H1 (cell line): Measurements from ENCODE around the gene NDUFA8. TPM values are rescaled to one million over a fixed set of nuclear protein-coding genes. Genes with fewer than 3 reads are reported as not detected.

Experiments used
- CTCF ChIA-PET: fragments of 300-600 bp; sonication (Branson Sonifier 250); formaldehyde crosslinking; loops from one replicate; lab custom pipeline; 2021; ENCODE audit not compliant: partially characterized antibody; lab: Charles Lee
- POLR2A ChIA-PET: fragments of 300-600 bp; sonication (Branson Sonifier 250); formaldehyde crosslinking; loops from one replicate; lab custom pipeline; 2021; ENCODE audit warnings: inconsistent platforms; ENCODE audit not compliant: partially characterized antibody; lab: Charles Lee
- DNase-seq, 2 experiments: peaks; one replicate each; pipeline versions ENCODE4 v3.0.0 to v3.0.0-alpha.2; 2010 to 2022; ENCODE audit warnings: low spot score in 2 of 2, low read depth in 1 of 2, mixed read lengths in 1 of 2
- FAIRE-seq: peaks from 2 replicates; lab custom pipeline; 2011; peaks lifted over from hg19 to GRCh38; lab: Jason Lieb, UNC
- H2AFZ ChIP-seq: 2 replicates; pipeline ENCODE4 v1.8.1; 2012; ENCODE audit warnings: low read length, inconsistent platforms
- H2AK5ac ChIP-seq: 2 replicates; pipeline ENCODE4 v1.6.1; 2013; ENCODE audit warnings: low read depth, low read length
- H2BK120ac ChIP-seq: replicated peaks from 2 replicates; pipeline ENCODE3; 2013; ENCODE audit warnings: low read depth, low read length, inconsistent platforms
- H2BK12ac ChIP-seq: 2 replicates; pipeline ENCODE4 v1.6.1; 2013; ENCODE audit warnings: low read depth, low read length
- H2BK15ac ChIP-seq: 2 replicates; pipeline ENCODE4 v1.6.1; 2013; ENCODE audit warnings: low read length
- H2BK20ac ChIP-seq: 2 replicates; pipeline ENCODE4 v1.6.1; 2013; ENCODE audit warnings: low read length
- H2BK5ac ChIP-seq: 2 replicates; pipeline ENCODE4 v1.6.1; 2013; ENCODE audit warnings: low read depth, low read length
- H3K14ac ChIP-seq: 2 replicates; pipeline ENCODE4 v1.6.1; 2013; ENCODE audit warnings: inconsistent platforms; ENCODE audit not compliant: insufficient read length
- H3K18ac ChIP-seq: 2 replicates; pipeline ENCODE4 v1.6.1; 2013; ENCODE audit warnings: low read length; ENCODE audit errors: extremely low read depth
- H3K23ac ChIP-seq: 2 replicates; pipeline ENCODE4 v1.6.1; 2013; ENCODE audit warnings: inconsistent platforms; ENCODE audit not compliant: insufficient read length
- H3K23me2 ChIP-seq: 2 replicates; pipeline ENCODE4 v1.6.1; 2013; ENCODE audit warnings: low read depth, low read length
- H3K27ac ChIP-seq: 2 replicates; pipeline ENCODE4 v1.6.1; 2011; ENCODE audit warnings: low read depth, low read length, inconsistent platforms
- H3K27me3 ChIP-seq, 4 experiments: replicated peaks in 1 of 4; 1 replicate in 1 of 4; 2 replicates in 3 of 4; pipeline versions ENCODE4 v1.6.1 to v1.8.1; 2011 to 2013; ENCODE audit warnings: low read length in 3 of 4, mild to moderate bottlenecking in 3 of 4, inconsistent platforms in 2 of 4, mixed read lengths in 2 of 4, moderate library complexity in 1 of 4; ENCODE audit not compliant: control insufficient read depth in 3 of 4, insufficient read depth in 3 of 4; ENCODE audit errors: extremely low read depth in 1 of 4
- H3K36me3 ChIP-seq, 4 experiments: 2 replicates each; pipeline versions ENCODE4 v1.6.1 to v1.8.1; 2011 to 2013; ENCODE audit warnings: mild to moderate bottlenecking in 4 of 4, low read length in 3 of 4, moderate library complexity in 2 of 4, control low read depth in 1 of 4, inconsistent platforms in 1 of 4; ENCODE audit not compliant: insufficient read depth in 4 of 4, control insufficient read depth in 2 of 4
- H3K4ac ChIP-seq: replicated peaks from 2 replicates; pipeline ENCODE3; 2013; ENCODE audit warnings: low read length, low read depth, mixed read lengths, inconsistent platforms; ENCODE audit not compliant: insufficient read length
- H3K4me1 ChIP-seq, 4 experiments: replicated peaks in 1 of 4; 1 replicate in 1 of 4; 2 replicates in 3 of 4; pipeline versions ENCODE4 v1.6.1 to v1.8.1; 2011 to 2013; ENCODE audit warnings: low read length in 3 of 4, inconsistent platforms in 2 of 4, mixed read lengths in 1 of 4; ENCODE audit not compliant: insufficient read depth in 4 of 4, control insufficient read depth in 3 of 4
- H3K4me2 ChIP-seq, 2 experiments: 2 replicates each; pipeline versions ENCODE4 v1.6.1 to v1.8.1; 2011 to 2013; ENCODE audit warnings: low read depth in 2 of 2, low read length in 2 of 2, control low read depth in 1 of 2, inconsistent platforms in 1 of 2, mild to moderate bottlenecking in 1 of 2; ENCODE audit not compliant: insufficient read depth in 1 of 2
- H3K4me3 ChIP-seq, 4 experiments: fragments of 200-600, 300-600 bp in 1 of 4; sonication (generic), shearing (Covaris generic), sonication (Bioruptor Twin) in 1 of 4; 2 replicates each; pipeline versions ENCODE4 v1.5.1 to v1.8.1; 2011 to 2016; ENCODE audit warnings: low read length in 4 of 4, low read depth in 3 of 4, control low read depth in 2 of 4, inconsistent platforms in 2 of 4, mild to moderate bottlenecking in 2 of 4, mixed read lengths in 1 of 4, moderate library complexity in 1 of 4; ENCODE audit not compliant: insufficient read depth in 2 of 4; ENCODE audit errors: extremely low read depth in 1 of 4
- H3K56ac ChIP-seq: replicated peaks from 2 replicates; pipeline ENCODE3; 2013; ENCODE audit warnings: low read depth, mild to moderate bottlenecking, mixed read lengths, low read length, inconsistent platforms; ENCODE audit not compliant: insufficient read length
- H3K79me1 ChIP-seq: 2 replicates; pipeline ENCODE4 v1.6.1; 2013; ENCODE audit warnings: low read depth, low read length, control low read depth
- H3K79me2 ChIP-seq, 2 experiments: 2 replicates each; pipeline versions ENCODE4 v1.6.1 to v1.8.1; 2012 to 2013; ENCODE audit warnings: low read length in 2 of 2, mild to moderate bottlenecking in 2 of 2, inconsistent platforms in 1 of 2; ENCODE audit not compliant: insufficient read depth in 2 of 2, control insufficient read depth in 1 of 2
- H3K9ac ChIP-seq, 4 experiments: replicated peaks in 1 of 4; 1 replicate in 1 of 4; 2 replicates in 3 of 4; pipeline versions ENCODE4 v1.6.1 to v1.8.1; 2011 to 2013; ENCODE audit warnings: low read depth in 3 of 4, low read length in 3 of 4, control low read depth in 2 of 4, mild to moderate bottlenecking in 2 of 4, moderate library complexity in 2 of 4, inconsistent platforms in 1 of 4; ENCODE audit errors: extremely low read depth in 1 of 4
- H3K9me3 ChIP-seq, 2 experiments: 2 replicates each; pipeline versions ENCODE4 v1.6.1 to v1.8.1; 2012 to 2013; ENCODE audit warnings: mild to moderate bottlenecking in 2 of 2, moderate library complexity in 2 of 2, control low read depth in 1 of 2, inconsistent platforms in 1 of 2, low read depth in 1 of 2, low read length in 1 of 2, mixed read lengths in 1 of 2; ENCODE audit not compliant: insufficient read depth in 2 of 2
- H4K20me1 ChIP-seq, 2 experiments: replicated peaks in 1 of 2; 2 replicates each; pipeline versions ENCODE3 to v1.8.1; 2011 to 2013; ENCODE audit warnings: inconsistent platforms in 2 of 2, low read length in 2 of 2, mild to moderate bottlenecking in 1 of 2; ENCODE audit not compliant: insufficient read depth in 2 of 2, control insufficient read depth in 1 of 2
- H4K5ac ChIP-seq: 2 replicates; pipeline ENCODE4 v1.6.1; 2013; ENCODE audit warnings: low read length, low read depth, mixed read lengths, inconsistent platforms; ENCODE audit not compliant: insufficient read length
- H4K8ac ChIP-seq: 2 replicates; pipeline ENCODE4 v1.8.0; 2013; ENCODE audit warnings: mild to moderate bottlenecking, moderate library complexity, low read length, inconsistent platforms; ENCODE audit not compliant: insufficient read depth; ENCODE audit errors: extremely low read depth
- H4K91ac ChIP-seq: replicated peaks from 2 replicates; pipeline ENCODE3; 2013; ENCODE audit warnings: low read length, mixed read lengths, inconsistent platforms; ENCODE audit not compliant: insufficient read length
- CBX5 ChIP-seq: fragments of 300-800, 300-1000 bp; sonication (generic); IDR thresholded peaks from 2 replicates; pipeline ENCODE4 v1.7.1; 2016; ENCODE audit warnings: antibody characterized with exemption, low read length, low read depth
- TCF12 ChIP-seq: IDR thresholded peaks from 2 replicates; pipeline ENCODE4 v1.6.1; 2011; ENCODE audit warnings: low read depth, mild to moderate bottlenecking, low read length
- WGBS, 2 experiments: shearing (Covaris generic) in 1 of 2; methylation state at CpG; one replicate each; pipeline versions ENCODE4 v1.1.6 to v1.1.7; 2013 to 2015; ENCODE audit warnings: low lambda C conversion rate in 2 of 2, mixed read lengths in 2 of 2, inconsistent platforms in 1 of 2, low coverage in 1 of 2, missing lambda C conversion rate in 1 of 2; ENCODE audit not compliant: insufficient replicate concordance in 2 of 2, insufficient coverage in 1 of 2, insufficient read length in 1 of 2; ENCODE audit errors: extremely low coverage in 1 of 2, missing lambda C conversion rate in 1 of 2; 5-methylcytosine and 5-hydroxymethylcytosine counted together
- polyA plus RNA-seq, 7 experiments: library from polyadenylated mRNA; depleted of rRNA in 3 of 7; stranded (reverse) in 5 of 7; unstranded in 2 of 7; fragments of >200 nt in 5 of 7; fragments of 200-250 nt in 2 of 7; gene quantifications; 1 replicate in 5 of 7; 2 replicates in 1 of 7; 4 replicates in 1 of 7; pipeline versions ENCODE4 v1.2.1 to v1.2.3, GENCODE V29; 2011 to 2013; ENCODE audit warnings: missing spikeins in 2 of 7, mixed read lengths in 2 of 7
- total RNA-seq: library from RNA; stranded (reverse); fragmentation: NEBNext Ultra II Directional; extraction: Animal tissue kit (Norgen Biotek cat#: 25700); gene quantifications from 2 replicates; pipeline ENCODE4 v1.2.1, GENCODE V29; 2021

The NDUFA8 gene
- total and polyA plus RNA-seq, 2 of the 8 experiments (the other 6 are each of a cell fraction or from before 2014, with no cell fraction given) = 61.0 to 73.8 TPM

DNA sequence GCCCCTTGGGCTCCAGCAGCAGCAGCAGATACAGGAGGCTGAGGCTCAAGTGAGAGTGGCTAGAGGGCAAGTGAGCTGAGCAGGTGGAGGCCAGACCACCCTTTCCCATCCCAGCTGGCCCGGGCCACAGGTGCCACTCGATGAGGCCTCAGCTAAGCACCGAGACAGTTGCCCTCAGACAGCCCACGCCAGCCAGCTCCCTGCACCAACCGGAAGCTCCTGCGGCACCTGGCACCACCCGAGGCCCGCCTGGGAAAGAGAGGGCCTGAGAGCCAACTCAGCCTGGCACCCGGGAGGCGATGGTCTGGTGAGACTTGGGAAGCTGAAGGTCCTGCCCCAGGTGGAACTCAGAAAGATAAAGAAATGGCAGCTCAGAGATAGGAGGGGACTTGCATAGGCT is 38.2 kb downstream of the NDUFA8 start:
- H3K18ac ChIP-seq = no peak overlapping the region
- H3K23ac ChIP-seq = no peak overlapping the region
- 95% methylated on average over 8 of the region's 10 CpGs; no CpG with 5 or more reads in 1 of the 2 experiments for WGBS, 2 experiments
- H2BK5ac ChIP-seq = no peak overlapping the region
- no peaks in the 10 kb centered on the region for H3K36me3 ChIP-seq
- no peak overlapping the region for H3K4me3 ChIP-seq
- H3K27me3 ChIP-seq = peaks cover 9 to 13% (median 12%) of the 10 kb centered on the region in 4 experiments; a peak in 6 of 7 replicates
- H2BK20ac ChIP-seq = no peak overlapping the region
- H3K14ac ChIP-seq = no peak overlapping the region
- H2BK120ac ChIP-seq = no peak overlapping the region
- H3K27ac ChIP-seq = no peak overlapping the region
- H2BK15ac ChIP-seq = no peak overlapping the region
- FAIRE-seq = no peak
- H2AFZ ChIP-seq = no peak overlapping the region
- no peak overlapping the region for H4K8ac ChIP-seq
- no peak overlapping the region for H3K4ac ChIP-seq
- DNase-seq = no peak
- CTCF ChIA-PET = interaction anchor here (0.9 to 15.6 kb wide), 18 partner anchors 10 to 688 kb away, joined by 3 to 544 read pairs (median 35); partner anchors contain the start of gene TTLL11
- POLR2A ChIA-PET = no interaction called here
- no peak overlapping the region for H4K91ac ChIP-seq
- H4K20me1 ChIP-seq = no peaks in the 10 kb centered on the region
- no peak overlapping the region for H3K9ac ChIP-seq
- H3K23me2 ChIP-seq = peaks cover 4% of the 10 kb centered on the region; the same call in 1 of the 2 replicates
- no peaks in the 10 kb centered on the region for H3K79me2 ChIP-seq
- H2AK5ac ChIP-seq = no peak overlapping the region
- no peak overlapping the region for H3K4me2 ChIP-seq
- H3K79me1 ChIP-seq = no peaks in the 10 kb centered on the region
- no peak for TF ChIP-seq CBX5
- no peak for TF ChIP-seq TCF12
- no peak overlapping the region for H3K56ac ChIP-seq
- H2BK12ac ChIP-seq = no peak overlapping the region
- H3K9me3 ChIP-seq = no peaks in the 10 kb centered on the region
- H4K5ac ChIP-seq = no peak overlapping the region
- peaks cover 2 to 13% (median 6%) of the 10 kb centered on the region in 4 experiments for H3K4me1 ChIP-seq
